Cerebellar nuclear complex (tissue), 1 donor: ENCODE data around the gene HOATZ.

Experiments used
- DNase-seq, 2 experiments: peaks; one replicate each; lab custom pipeline; 2025; lab: John Stamatoyannopoulos, UW

Gene HOATZ

DNA sequence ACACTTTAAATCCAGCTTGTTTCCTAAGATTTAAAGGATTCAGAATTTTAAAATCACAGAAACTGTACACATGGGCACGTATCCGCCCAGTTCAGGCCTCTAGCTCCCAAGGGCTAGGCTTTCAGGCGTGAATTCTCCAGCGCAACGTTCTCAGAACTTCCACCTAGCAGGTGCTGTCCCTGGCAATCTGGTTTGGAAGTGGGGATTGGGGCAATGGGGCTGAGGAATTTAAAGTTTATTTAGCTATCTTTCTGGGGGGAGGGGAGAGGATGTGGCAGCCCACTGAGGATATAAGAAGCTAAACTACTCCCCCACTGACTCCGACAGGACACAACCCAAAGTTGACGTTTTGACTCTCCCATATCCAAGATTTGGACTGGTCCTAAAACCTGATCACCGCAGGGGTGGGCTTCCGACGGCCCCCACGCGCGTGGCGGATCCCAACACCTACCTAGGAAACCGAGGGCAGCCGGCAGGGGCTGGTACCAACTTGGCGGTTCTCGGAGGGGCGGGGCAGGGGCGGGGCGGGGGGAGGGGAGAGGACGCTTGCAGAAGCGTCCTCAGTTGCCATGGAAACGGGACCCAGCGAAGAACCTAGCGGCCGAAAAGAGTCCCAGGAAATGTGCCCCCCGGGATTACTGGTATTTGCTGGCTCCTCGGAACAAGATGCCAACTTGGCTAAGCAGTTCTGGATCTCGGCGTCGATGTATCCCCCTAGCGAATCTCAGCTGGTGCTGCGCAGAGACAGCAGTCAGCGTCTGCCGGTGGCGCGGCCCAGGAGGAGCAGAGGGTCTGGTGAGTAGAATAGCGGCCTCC lies at the start of gene HOATZ:
Gene HOATZ, plus strand, starts transcription at position 563 of the 816 bp plus-strand sequence. Its CDS starts 7 bp downstream, at position 570.
- DNase-seq: no peak

DNA sequence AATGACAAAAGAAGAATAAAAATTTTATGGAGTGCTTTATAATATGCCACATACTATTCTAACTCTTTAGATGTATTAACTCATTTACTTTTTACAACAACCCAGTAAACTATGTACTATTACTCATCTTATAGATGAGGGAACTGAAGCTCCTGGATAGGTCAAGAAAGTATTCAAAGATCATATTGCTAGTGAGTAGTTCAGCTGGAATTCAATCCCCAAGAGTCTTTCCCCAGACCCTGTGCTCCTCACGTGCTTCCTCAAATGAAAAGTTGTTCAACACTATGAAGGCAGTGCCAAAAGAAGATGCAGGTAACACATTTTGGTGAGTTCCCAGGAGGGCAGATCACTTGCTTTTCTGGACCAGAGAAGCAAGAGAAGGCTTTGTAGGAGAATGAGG lies 49.2 kb upstream of the HOATZ start:
- no peak for DNase-seq

DNA sequence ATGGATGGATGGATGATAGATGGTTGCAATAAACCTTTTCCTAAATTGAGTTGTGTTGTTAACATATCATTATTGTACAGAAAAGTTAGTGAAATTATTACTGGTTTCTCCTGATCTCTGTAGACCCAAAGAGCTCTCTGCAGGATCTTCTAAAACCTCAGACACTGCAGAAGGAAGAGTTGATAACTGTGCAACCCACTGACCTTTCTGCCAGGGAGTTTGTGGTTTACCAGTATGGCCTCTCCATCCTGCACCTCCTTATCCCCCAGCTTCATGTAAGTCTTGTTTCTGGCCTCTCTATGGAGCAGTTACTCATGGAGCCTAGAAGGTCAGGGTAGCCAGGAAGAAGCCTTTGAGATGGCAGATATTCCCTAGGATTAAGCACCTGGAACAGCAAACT lies 48.0 kb upstream of the HOATZ start:
- DNase-seq: no peak

DNA sequence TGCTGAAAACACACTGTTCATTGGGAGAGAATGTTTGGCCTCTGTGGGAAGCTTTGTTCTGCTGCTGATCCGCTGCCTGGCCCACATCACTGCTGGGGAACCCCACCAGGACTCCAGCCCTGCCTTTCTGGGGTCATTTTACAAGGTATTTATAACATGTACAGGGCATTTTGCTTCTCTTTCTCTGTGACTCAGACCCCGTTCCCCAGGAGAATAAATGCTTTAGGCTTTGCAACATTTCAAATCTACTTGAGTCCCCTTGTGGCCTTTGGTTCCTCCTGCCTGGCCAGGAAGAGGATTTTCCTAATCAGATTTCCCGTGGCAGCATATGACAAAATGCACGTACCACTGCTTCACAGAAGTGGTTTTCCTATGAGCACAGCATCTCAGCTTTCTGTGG lies 45.4 kb upstream of the HOATZ start:
- no peak for DNase-seq

DNA sequence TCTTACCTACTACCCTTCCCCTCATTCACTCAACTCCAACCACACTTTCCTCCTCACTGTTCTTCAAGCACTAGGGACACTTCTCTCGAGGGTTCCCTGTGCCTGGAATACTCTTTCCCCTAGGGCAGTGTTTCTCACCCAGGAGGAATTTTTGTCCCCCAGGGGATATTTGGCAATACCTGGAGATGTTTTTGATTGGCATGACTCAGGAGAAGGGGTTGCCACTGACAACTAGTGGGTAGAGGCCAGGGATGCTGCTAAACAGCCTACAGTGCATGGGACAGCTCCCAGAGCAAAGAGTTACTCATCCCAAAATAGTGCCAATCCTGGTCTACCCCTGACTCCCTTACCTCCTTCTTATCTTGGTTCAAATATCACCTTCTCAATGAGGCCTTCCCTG lies 42.4 kb upstream of the HOATZ start:
- DNase-seq: no peak

DNA sequence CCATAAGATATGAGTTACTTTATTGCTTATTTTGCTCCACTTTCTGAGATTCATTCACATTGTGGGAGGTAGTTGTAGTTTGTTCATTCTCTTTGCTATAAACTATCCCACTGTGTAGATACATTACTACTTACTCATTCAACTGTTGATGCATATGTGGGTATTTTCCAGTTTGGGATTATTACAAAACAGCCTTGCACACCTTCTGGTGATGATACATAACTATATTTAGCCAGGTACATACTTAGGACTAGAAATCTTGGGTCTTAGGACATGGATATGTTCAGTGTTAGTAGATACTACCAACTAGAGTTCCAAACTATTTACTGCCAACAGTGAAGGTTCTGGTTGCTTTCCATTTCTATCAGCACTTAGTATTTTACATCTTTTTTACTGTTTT lies 40.1 kb upstream of the HOATZ start:
- DNase-seq: no peak

DNA sequence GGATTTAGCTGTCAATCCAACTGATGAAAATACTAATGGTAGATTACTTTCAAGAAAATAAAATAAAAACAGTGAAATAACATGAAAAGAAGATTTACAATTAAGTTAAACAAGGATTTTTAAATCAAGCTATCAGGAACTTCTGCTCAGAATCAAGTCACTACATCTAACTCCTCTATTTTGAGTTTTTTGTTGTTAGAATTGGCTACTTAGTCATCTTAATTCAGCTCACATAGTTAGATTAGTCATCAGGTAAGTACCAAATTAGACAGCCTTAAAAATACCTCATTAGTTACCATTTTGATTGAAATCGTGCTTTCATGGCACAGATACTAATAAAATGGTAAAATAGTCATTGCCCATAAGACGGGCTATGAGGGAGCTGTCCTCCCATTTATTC lies 38.2 kb upstream of the HOATZ start:
- no peak for DNase-seq

DNA sequence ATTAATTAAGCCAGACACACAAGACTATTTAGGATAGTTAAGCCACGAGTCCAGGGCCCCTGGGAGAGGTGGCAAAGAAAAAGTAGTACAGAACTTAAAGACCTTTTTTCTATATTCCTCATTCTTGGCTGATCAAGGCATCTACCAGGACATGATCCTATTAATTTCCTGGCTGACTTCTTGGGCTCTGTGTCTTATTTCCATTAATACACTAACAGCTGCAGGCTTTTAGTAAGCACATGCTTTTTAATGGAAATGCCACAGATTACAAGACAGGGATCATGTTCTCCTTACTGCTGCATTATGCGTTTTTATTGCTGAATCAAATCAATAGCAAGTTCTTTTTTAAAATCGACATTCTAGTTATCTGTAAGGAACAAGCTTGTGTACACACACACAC lies 37.6 kb upstream of the HOATZ start:
- DNase-seq: no peak

DNA sequence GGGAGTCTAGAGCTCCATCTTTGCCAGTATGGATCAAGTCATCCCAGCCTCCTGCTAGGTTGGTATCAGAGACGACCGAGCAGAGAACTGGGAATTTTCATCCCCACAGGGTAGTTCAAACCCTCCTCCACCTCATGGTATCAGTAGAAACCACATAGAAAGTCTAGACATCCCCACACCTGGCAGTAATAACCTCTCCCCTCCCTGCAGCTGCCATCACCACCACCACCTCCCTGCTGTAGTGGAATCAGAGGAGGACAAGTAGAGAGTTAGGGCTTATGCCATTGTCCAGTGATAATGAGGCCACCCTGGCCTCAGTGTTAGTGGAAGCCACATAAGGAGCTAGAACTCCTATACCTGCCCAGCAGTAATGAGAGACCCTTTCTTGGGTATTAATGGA lies 36.7 kb upstream of the HOATZ start:
- DNase-seq: no peak

DNA sequence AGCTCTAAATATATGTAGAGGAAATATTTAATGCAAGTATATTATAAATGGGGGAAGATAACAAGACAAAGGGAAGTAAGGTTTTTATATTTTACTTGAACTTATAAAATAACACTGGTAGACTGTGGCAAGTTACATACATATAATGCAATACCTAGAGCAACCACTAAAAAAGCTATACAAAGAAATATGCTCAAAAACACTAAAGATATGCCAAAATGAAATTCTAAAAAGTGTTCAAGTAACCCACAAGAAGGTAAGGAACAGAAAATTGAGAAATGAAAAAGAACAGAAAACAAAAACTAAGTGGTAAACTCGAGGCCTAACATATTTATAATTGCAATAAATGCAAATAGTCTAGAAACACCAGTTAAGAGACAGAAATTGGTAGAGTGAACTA lies 34.9 kb upstream of the HOATZ start:
- DNase-seq: no peak

DNA sequence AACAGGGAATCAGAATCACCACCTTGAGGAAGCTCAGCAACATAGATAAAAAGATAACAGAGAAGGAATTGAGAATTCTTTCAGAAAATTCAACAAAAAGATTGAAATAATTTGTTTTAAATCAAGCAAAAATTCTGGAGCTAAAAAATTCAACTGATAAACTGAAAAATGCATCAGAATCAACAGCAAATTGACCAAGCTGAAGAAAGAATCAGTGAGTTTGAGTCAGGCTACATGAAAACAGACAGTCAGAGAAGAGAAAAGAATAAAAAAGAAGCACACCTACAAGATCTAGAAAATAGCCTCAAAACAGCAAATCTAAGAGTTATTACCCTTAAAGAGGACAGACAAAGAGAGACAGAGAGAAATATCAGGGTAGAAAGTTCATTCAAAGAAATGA lies 31.1 kb upstream of the HOATZ start:
- DNase-seq: no peak

DNA sequence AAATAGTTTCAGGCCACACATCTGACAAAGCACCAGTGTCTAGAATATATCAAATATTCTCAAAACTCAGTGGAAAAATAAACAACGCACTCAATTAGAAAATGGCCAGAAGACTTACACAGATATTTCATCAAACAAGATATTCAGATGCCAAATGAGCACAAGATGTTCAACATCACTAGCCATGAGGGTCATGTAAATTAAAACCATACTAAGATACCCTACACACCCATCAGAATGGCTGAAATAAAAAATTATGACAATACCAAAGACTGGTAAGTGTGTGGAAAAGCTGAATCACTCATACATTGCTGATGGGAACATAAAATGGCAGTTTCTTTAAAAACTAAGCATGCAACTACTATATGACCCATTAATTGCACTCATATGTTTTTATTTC lies 24.1 kb upstream of the HOATZ start:
- DNase-seq: no peak

DNA sequence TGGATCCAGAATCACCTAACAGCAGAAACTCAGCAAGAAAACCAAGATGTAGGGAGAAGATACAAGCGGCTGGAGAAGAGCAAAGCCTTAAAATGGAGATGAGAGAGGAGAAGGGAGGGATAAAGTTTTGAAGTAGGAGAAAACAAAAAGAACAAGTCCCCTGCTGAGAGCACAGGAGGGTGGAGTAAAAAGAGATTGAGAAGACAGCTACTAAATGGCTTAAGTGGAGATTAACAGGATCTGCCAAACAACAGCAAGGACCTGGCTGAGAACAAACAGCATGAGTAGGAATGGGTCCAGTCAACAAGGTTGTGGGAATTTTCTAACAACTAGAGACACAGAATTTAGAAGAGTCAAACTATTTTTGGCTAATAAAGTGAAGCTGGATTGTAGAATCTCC lies 20.5 kb upstream of the HOATZ start:
- DNase-seq: no peak

DNA sequence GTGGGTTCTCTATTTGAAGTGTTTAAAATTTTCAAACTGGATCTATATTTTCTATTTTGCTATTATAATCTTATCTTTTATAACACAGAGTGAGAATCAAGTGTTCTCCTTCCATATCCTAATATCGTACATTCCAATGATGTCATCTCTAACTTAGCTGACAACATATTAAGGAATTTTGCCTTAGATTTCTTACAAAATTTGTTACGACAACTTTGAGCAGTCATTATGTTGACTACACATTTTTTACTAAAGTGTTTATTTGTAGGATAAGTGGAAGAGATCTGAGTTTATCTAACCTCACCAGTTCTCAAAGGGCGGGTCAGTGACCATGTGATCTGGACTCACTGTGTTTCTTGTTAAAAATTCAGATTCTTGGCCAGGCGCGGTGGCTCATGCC lies 15.1 kb upstream of the HOATZ start:
- DNase-seq: no peak

DNA sequence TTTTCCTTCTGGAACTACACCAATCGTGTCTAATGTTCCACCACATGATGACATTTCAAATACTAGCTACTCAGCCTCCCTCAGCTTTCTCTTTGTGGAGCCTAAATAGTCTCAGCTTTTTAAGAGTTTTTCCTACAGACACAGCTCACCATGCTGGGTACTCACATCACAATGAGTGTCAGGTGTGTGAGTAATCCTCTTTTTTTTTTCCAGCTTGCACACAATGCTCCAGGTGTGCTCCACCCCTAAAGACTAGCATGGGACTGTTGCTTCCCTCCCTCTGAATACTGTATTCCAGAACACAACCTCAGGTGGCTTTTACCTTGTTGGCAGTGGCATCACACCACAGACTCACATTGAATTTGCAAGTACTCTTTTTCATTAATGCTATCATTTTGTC lies 14.1 kb upstream of the HOATZ start:
- DNase-seq: no peak

DNA sequence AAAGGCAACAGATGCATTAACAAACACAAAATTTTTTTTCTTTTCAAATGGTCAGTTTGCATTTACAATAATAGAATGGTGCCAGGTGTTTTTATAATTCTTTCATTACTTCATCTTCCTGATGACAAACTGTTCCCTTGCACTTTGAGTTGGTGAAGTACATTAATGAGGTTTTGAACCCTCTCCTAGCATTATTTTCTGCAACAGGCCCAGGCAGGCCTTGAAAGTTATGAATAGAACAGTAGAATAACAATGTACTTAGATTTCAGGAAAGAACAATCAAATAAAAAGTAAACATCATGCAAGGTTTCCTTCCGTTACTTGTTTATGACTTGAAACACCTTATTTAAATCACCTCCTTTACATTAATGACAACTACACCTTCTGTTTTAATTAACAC lies 12.0 kb upstream of the HOATZ start:
- DNase-seq: no peak

DNA sequence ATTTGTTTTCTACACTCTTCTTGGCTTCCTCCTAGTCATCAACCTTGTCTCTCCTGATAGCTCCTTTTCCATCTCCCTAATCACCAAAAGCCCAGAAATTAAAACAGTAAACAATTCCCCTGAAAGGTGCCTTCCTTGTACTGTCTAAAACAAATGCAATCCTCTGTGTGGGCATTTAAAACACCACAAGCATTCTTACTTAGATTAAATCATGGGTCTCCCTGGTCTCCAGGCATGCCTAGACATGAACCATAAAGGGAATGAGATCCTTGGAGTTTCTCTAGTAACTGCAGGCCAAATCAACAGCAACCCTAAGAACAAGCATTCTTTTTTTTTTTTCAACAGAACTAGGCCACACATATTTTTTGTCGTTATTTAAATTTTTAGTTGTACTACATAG lies 4.3 kb upstream of the HOATZ start:
- DNase-seq: no peak

DNA sequence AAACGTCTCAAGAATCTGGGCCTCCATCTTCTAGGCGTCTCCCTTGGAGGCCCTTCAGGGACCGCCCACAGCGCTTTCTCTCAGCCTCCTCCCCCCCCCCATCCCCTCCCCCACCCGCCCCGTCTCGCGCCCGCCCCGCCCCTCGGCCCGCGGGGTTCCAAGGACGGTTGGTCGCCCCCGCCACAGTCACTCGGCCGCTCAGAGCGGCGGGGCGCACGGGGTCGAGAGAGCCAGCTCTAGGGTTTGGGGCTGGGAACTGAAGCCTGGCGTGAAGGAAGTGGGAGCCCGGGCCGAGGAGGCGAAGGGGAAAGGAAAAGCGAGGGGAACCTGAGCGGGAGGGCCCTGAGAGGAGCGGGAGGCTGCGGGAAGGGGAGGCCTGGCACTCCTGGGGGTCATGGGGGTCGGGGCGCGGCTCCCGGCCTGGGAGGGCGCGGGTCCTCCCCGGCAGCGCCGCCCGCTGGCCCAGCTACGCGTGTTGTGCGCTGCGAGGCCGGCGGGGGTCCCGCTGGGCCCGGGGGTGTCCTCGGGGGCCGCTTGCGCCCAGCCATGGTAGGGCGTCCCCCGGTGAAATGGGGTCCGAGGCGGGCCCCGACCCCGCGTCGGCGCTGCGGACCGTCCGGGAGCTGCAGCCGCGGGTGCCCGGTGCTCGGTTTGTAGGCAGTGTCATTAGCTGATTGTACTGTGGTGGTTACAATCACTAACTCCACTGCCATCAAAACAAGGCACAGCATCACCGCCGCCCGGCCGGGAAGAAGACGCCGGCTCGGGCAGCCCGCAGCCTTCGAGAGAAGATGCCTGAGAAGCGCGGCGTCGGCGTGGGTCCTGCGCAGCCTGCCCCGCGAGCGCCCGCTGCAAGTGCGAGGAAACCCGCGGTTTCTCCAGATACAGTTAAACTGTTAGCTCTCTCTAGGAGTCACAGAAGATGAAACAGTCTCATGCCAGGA lies 2.0 kb upstream of the HOATZ start, which contains the start of gene BTG4:
Gene BTG4, minus strand, starts transcription at position 91 of the 944 bp plus-strand sequence. CDS start 13,610 bp downstream, outside the sequence.
- DNase-seq: no peak

DNA sequence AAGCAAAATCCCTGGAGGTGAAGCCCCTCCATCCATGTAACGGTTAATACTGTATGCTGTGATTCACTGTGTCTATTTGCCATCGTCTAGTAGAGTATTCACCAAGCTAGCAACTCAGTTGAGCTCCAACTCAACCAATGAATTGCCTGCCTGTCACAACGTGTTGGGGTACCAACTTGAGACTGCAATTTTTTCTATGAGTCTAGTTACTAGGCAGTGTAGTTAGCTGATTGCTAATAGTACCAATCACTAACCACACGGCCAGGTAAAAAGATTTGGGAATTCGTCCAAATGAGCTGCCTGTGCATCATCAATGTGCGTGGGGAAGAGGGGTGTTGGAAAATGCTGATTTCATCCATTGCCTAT lies 1.4 kb upstream of the HOATZ start:
- no peak for DNase-seq

DNA sequence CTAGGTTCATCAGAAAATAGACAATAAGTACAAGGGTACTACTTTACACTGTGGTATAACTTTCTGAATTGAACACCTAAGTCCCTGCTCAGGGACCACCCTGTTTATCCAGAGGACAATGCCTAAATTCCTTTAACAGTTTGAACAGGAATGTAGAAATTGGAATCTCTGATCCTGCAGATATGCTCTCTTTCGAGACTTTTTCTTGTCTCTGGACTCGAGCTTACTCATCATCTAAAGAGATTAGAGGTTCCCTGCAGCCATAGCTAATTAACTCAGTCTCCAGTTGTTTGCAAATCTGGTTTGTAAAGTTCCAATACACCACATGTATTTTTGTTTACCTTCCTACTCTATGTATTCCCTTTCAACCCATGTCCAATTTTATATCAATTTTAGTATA lies 1.0 kb downstream of the HOATZ start:
- no peak for DNase-seq

DNA sequence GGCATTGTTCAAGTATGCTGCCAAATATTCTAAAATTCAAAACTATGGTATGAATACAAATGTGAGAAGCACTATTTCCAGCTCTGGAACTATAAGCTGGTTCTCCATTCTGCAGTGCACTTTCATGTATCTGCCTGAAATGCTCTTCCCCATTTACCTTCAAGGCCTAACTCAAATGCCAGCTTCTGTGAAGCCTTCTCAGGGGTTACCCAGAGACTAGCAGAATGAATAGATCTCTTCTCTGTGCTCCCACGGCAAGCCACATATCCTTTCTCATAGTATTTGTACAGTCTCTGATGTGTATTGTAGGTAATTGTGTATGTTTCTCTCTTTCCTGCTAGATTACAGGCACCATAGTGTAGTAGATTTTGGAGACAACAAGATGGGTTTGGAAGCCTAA lies 4.1 kb downstream of the HOATZ start:
- no peak for DNase-seq

DNA sequence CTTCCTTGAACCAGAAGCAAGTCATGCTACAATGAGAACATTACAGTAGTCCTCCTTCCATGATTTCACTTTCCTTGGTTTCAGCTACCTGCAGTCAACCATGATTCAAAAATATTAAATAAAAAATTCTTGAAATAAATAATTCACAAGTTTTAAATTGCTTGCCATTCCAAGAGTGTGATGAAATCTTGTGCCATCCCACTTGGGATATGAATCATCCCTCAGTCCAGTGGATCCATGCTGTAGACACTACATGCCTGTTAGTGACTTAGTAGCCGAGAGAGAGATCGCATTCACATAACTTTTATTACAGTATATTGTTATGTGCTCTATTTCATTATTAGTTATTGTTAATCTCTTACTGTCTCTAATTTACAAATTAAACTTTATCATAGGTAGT lies 6.0 kb downstream of the HOATZ start:
- DNase-seq: no peak

DNA sequence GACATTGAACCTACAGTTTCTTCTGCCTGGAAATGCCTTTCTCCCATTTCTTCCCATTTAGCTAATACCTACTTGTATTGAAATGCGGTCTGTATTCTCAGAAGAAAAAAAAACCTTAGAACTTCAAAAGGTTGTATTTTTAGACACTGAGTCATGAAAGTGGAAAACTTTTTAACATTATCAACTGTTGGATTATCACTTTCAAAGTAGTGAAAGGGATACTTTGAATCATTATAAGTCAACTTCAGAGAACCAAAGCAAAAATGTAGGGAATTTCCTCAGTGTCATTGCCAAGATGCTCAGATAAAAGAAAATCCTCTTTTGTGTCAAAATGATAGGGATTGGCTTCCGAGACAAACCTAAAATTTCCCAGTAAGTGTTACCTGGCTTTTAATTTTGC lies 6.6 kb downstream of the HOATZ start:
- no peak for DNase-seq
